GM21515 (cell line): Measurements from ENCODE around the gene ZNF496.
"Not testable (repeated sequence)": the region's sequence is repeated elsewhere in the genome, so short reads cannot be mapped to it uniquely, and the experiment has no call there.

ENCODE experiments used
- ATAC-seq: cut with Tn5 transposase; IDR thresholded peaks from one replicate; pipeline ENCODE4 v1.9.1; 2021; ENCODE audit not compliant: unreplicated experiment

Gene ZNF496

GRCh38 chr1:247360116-247360898 is 28.6 kb upstream of the ZNF496 start:
- no peak for ATAC-seq

GRCh38 chr1:247359559-247359958 is 27.9 kb upstream of the ZNF496 start:
- no peak for ATAC-seq

- no peak for ATAC-seq
Measured at GRCh38 chr1:247358920-247359319, 27.3 kb upstream of the ZNF496 start.

GRCh38 chr1:247357781-247358211 is 26.1 kb upstream of the ZNF496 start:
- ATAC-seq = peak; percentile 79

- no peak for ATAC-seq
Measured at GRCh38 chr1:247357052-247357780, 25.5 kb upstream of the ZNF496 start.

GRCh38 chr1:247355160-247355559 is 23.5 kb upstream of the ZNF496 start:
- ATAC-seq = not testable (repeated sequence)

GRCh38 chr1:247352175-247352574 is 20.5 kb upstream of the ZNF496 start:
- no peak for ATAC-seq

- no peak for ATAC-seq
Measured at GRCh38 chr1:247350587-247350986, 18.9 kb upstream of the ZNF496 start.

- no peak for ATAC-seq
Measured at GRCh38 chr1:247347477-247348222, 16.0 kb upstream of the ZNF496 start.

- no peak for ATAC-seq
Measured at GRCh38 chr1:247345881-247346280, 14.2 kb upstream of the ZNF496 start.

- no peak for ATAC-seq
Measured at GRCh38 chr1:247343801-247344200, 12.1 kb upstream of the ZNF496 start.

GRCh38 chr1:247338723-247339275 is 7.1 kb upstream of the ZNF496 start:
- ATAC-seq = no peak

GRCh38 chr1:247337961-247338360 is 6.3 kb upstream of the ZNF496 start:
- no peak for ATAC-seq

GRCh38 chr1:247337250-247337746 is 5.6 kb upstream of the ZNF496 start:
- no peak for ATAC-seq

- ATAC-seq = no peak
Measured at GRCh38 chr1:247336390-247336789, 4.7 kb upstream of the ZNF496 start.

- ATAC-seq = no peak
Measured at GRCh38 chr1:247335882-247336281, 4.2 kb upstream of the ZNF496 start.

GRCh38 chr1:247334378-247335133 is 2.9 kb upstream of the ZNF496 start:
- ATAC-seq = no peak

GRCh38 chr1:247332623-247333361 is 1.1 kb upstream of the ZNF496 start:
- no peak for ATAC-seq

GRCh38 chr1:247332215-247332622 is 552 bp upstream of the ZNF496 start:
- peak; percentile 39 for ATAC-seq

- ATAC-seq = peak; percentile 67
Measured at GRCh38 chr1:247331172-247331524, 519 bp downstream of the ZNF496 start.
